Kidney epithelial cell (primary cell): ENCODE data around the gene TAC3. TPM values are rescaled to one million over a fixed set of nuclear protein-coding genes. Genes with fewer than 3 reads are reported as not detected.

Experiments
- DNase-seq: peaks from one replicate; pipeline ENCODE4 v3.0.0-alpha.2; 2010; ENCODE audit warnings: low read depth
- H3K27me3 ChIP-seq: 2 replicates; pipeline ENCODE4 v1.6.0; 2011; ENCODE audit warnings: low read length; ENCODE audit not compliant: control insufficient read depth, insufficient read depth
- H3K36me3 ChIP-seq: 2 replicates; pipeline ENCODE4 v1.5.1; 2011; ENCODE audit warnings: low read length; ENCODE audit not compliant: control insufficient read depth, insufficient read depth
- H3K4me3 ChIP-seq: 2 replicates; pipeline ENCODE4 v1.5.1; 2011; ENCODE audit warnings: low read depth, mild to moderate bottlenecking, control low read depth, low read length
- total RNA-seq: library from RNA; depleted of rRNA; stranded (reverse); fragments of >200 nt; gene quantifications from 2 replicates; pipeline ENCODE4 v1.2.3, GENCODE V29; 2015
- TF ChIP-seq, protein P1 (sequence below): IDR thresholded peaks from 2 replicates; pipeline ENCODE4 v1.5.1; 2011; ENCODE audit warnings: mild to moderate bottlenecking, moderate library complexity, low read length, control low read depth, inconsistent platforms; ENCODE audit not compliant: insufficient read depth, poor library complexity, severe bottlenecking

The TAC3 gene
- total RNA-seq, 1 donor from 2014 or later = not detected

DNA sequence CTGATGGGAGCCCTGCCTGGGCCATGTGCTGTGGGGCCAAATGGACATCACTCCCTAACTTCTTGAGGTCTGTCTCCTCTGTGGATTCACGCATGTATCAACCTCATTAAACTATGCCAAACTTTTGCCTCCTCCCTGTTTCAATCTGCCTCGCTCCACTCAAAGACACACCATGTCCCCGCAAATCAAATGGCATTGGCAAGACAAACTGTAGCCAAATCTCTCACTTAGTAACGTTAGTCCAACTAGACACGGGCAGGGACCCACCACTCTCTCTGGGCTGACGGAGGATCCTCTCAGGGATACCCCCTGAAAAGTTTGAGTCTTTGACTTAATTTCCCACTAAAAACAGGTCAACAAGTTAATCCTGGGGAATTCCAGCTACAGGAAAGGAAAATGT lies 18.0 kb downstream of the TAC3 start:
- TF ChIP-seq, protein P1, sequence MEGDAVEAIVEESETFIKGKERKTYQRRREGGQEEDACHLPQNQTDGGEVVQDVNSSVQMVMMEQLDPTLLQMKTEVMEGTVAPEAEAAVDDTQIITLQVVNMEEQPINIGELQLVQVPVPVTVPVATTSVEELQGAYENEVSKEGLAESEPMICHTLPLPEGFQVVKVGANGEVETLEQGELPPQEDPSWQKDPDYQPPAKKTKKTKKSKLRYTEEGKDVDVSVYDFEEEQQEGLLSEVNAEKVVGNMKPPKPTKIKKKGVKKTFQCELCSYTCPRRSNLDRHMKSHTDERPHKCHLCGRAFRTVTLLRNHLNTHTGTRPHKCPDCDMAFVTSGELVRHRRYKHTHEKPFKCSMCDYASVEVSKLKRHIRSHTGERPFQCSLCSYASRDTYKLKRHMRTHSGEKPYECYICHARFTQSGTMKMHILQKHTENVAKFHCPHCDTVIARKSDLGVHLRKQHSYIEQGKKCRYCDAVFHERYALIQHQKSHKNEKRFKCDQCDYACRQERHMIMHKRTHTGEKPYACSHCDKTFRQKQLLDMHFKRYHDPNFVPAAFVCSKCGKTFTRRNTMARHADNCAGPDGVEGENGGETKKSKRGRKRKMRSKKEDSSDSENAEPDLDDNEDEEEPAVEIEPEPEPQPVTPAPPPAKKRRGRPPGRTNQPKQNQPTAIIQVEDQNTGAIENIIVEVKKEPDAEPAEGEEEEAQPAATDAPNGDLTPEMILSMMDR = no peak
- Histone ChIP-seq H3K36me3 (peaks cover 1% of the 10 kb centered on the region), H3K27me3 (no peaks in the 10 kb centered on the region), H3K4me3 (no peak overlapping the region)
- DNase-seq = no peak

DNA sequence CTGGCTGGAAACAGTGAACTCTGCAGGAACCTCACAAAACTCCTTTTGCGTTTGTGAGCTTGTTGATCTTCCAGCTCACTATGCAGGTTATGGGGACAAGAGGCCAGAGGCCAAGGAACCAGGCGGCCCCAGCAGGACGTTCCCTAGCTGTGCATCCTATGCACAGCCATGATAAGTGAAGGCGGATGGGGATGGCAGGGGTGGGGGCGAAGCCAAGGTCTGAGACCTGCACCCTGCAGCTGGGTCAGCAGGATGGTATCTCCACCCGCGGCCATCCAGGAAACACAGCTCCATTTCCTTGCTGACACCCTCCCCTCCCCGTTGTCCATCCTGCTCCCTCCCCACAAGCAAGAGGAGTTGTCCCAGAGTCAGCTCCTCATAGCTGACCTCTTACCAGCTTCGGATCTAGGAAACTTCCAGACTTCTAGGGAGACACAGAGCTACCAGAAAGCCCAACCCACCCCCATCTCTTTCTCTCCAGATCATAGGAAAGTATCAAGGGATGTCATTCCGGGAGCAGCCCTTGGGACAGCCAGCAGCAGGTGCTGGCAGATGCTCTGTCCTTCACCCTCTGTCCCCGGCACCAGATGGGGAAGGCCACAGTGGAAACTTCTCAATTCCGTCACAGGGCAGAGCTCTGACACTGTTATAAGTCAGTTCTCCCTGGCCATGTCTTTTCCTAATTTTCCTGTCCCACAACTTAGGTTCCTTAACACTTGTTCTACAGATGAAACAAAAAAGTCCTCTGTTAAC lies 19.4 kb downstream of the TAC3 start:
- no peak for DNase-seq
- H3K36me3 ChIP-seq = no peaks in the 10 kb centered on the region
- H3K4me3 ChIP-seq = no peak overlapping the region
- TF ChIP-seq, protein P1 = no peak
- no peaks in the 10 kb centered on the region for H3K27me3 ChIP-seq

DNA sequence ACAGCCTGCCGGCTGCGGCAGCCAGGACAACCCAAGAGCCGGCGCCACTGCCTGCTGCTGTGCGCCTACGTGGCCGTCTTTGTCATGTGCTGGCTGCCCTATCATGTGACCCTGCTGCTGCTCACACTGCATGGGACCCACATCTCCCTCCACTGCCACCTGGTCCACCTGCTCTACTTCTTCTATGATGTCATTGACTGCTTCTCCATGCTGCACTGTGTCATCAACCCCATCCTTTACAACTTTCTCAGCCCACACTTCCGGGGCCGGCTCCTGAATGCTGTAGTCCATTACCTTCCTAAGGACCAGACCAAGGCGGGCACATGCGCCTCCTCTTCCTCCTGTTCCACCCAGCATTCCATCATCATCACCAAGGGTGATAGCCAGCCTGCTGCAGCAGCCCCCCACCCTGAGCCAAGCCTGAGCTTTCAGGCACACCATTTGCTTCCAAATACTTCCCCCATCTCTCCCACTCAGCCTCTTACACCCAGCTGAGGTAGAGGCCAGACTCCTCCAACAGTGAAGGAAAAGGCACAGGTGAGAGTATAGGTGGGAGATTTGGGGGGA lies 20.3 kb downstream of the TAC3 start:
- H3K27me3 ChIP-seq = no peaks in the 10 kb centered on the region
- TF ChIP-seq, protein P1 = no peak
- H3K36me3 ChIP-seq = no peaks in the 10 kb centered on the region
- no peak for DNase-seq
- H3K4me3 ChIP-seq = no peak overlapping the region

DNA sequence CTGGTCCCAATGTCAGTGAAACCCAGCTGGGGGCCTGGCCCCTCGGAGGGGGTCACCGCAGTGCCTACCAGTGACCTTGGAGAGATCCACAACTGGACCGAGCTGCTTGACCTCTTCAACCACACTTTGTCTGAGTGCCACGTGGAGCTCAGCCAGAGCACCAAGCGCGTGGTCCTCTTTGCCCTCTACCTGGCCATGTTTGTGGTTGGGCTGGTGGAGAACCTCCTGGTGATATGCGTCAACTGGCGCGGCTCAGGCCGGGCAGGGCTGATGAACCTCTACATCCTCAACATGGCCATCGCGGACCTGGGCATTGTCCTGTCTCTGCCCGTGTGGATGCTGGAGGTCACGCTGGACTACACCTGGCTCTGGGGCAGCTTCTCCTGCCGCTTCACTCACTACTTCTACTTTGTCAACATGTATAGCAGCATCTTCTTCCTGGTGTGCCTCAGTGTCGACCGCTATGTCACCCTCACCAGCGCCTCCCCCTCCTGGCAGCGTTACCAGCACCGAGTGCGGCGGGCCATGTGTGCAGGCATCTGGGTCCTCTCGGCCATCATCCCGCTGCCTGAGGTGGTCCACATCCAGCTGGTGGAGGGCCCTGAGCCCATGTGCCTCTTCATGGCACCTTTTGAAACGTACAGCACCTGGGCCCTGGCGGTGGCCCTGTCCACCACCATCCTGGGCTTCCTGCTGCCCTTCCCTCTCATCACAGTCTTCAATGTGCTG lies 21.0 kb downstream of the TAC3 start:
- DNase-seq = no peak
- Histone ChIP-seq H3K27me3 (no peaks in the 10 kb centered on the region), H3K36me3 (no peaks in the 10 kb centered on the region), H3K4me3 (no peak overlapping the region)
- TF ChIP-seq, protein P1 = no peak

DNA sequence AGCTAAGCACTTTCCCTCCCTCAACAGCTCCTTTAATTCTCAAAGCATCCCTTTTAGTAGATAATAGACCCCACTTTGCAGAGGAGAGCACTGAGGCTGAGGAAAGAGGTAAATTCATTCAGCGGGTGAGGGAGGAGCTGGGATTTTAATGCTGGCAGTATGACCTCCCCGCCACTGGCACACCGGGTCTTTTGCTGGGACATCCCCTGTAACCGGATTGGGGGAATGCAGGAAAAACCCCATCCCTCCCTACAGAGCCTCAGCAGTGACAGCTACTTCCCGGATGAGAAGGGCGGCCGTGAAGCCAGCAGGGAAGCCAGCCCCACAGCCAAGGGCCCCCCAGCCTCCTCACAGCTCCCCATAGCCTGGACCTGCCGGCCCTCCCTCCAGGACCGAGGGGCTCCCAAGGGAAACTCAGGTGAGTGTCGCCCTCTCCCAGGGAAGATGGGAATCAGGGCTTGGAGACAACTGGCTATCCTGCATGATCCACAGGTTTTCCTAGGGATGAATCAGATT lies 22.0 kb downstream of the TAC3 start:
- DNase-seq = no peak
- H3K4me3 ChIP-seq = no peak overlapping the region
- H3K36me3 ChIP-seq = no peaks in the 10 kb centered on the region
- no peaks in the 10 kb centered on the region for H3K27me3 ChIP-seq
- TF ChIP-seq, protein P1 = no peak
